Nephron (organoid): ENCODE measurements around the gene ADSL.

Source experiments
- H3K27ac Mint-ChIP-seq, 3 experiments: 2 replicates each; pipeline ENCODE4 v1.8.0; 2020; ENCODE audit warnings: mixed read lengths in 3 of 3, mild to moderate bottlenecking in 2 of 3, moderate library complexity in 1 of 3
- H3K27me3 Mint-ChIP-seq: 2 replicates; pipeline ENCODE4 v1.8.0; 2021; ENCODE audit warnings: low read depth, mild to moderate bottlenecking, moderate library complexity, mixed read lengths
- H3K36me3 Mint-ChIP-seq: 2 replicates; pipeline ENCODE4 v1.8.0; 2020; ENCODE audit warnings: low read depth, mixed read lengths
- H3K4me1 Mint-ChIP-seq: 2 replicates; pipeline ENCODE4 v1.8.0; 2020; ENCODE audit warnings: mixed read lengths
- H3K4me3 Mint-ChIP-seq, 3 experiments: 2 replicates each; pipeline ENCODE4 v1.8.0; 2020; ENCODE audit warnings: mild to moderate bottlenecking in 3 of 3, mixed read lengths in 3 of 3, moderate library complexity in 2 of 3
- H3K9me3 Mint-ChIP-seq: 2 replicates; pipeline ENCODE4 v1.8.0; 2020; ENCODE audit warnings: mixed read lengths
- TF ChIP-seq, protein P1 (sequence below), 3 experiments: fragments of 200-600 bp; sonication (generic); IDR thresholded peaks; one replicate each; pipeline ENCODE4 v1.5.0; 2021; ENCODE audit warnings: antibody characterized with exemption in 3 of 3; ENCODE audit not compliant: unreplicated experiment in 3 of 3

Gene ADSL

DNA sequence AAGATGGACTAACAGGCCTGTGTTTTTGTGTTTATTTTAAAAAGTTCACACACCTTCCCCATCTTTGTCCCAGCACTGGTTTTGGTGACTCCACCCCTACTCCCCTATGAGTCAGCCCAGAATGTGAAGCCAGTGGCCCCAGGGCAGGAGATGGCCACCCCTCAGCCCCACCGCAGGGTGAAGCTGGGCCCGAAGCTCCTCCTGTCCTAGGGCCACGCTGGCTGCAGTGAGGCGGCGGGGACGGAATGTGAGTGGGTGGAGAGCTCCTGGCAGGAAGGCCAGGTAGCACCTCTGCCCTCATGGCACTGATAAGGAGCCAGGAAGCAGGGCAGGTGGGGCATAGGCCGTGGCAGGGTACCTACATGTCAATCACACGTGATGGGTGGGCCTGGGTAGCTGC, 64.0 kb downstream of the ADSL start:
- H3K4me3 Mint-ChIP-seq: no peak overlapping the region
- TF ChIP-seq, protein P1, sequence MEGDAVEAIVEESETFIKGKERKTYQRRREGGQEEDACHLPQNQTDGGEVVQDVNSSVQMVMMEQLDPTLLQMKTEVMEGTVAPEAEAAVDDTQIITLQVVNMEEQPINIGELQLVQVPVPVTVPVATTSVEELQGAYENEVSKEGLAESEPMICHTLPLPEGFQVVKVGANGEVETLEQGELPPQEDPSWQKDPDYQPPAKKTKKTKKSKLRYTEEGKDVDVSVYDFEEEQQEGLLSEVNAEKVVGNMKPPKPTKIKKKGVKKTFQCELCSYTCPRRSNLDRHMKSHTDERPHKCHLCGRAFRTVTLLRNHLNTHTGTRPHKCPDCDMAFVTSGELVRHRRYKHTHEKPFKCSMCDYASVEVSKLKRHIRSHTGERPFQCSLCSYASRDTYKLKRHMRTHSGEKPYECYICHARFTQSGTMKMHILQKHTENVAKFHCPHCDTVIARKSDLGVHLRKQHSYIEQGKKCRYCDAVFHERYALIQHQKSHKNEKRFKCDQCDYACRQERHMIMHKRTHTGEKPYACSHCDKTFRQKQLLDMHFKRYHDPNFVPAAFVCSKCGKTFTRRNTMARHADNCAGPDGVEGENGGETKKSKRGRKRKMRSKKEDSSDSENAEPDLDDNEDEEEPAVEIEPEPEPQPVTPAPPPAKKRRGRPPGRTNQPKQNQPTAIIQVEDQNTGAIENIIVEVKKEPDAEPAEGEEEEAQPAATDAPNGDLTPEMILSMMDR (IDR thresholded peaks at IDR 0.05; ENCODE audit: unreplicated experiment in 3 of 3): no peak
- no peaks in the 10 kb centered on the region for H3K9me3 Mint-ChIP-seq
- H3K27ac Mint-ChIP-seq: no peak overlapping the region
- H3K4me1 Mint-ChIP-seq: peaks cover 20% of the 10 kb centered on the region
- H3K27me3 Mint-ChIP-seq: no peaks in the 10 kb centered on the region
- H3K36me3 Mint-ChIP-seq: peaks cover 32% of the 10 kb centered on the region

DNA sequence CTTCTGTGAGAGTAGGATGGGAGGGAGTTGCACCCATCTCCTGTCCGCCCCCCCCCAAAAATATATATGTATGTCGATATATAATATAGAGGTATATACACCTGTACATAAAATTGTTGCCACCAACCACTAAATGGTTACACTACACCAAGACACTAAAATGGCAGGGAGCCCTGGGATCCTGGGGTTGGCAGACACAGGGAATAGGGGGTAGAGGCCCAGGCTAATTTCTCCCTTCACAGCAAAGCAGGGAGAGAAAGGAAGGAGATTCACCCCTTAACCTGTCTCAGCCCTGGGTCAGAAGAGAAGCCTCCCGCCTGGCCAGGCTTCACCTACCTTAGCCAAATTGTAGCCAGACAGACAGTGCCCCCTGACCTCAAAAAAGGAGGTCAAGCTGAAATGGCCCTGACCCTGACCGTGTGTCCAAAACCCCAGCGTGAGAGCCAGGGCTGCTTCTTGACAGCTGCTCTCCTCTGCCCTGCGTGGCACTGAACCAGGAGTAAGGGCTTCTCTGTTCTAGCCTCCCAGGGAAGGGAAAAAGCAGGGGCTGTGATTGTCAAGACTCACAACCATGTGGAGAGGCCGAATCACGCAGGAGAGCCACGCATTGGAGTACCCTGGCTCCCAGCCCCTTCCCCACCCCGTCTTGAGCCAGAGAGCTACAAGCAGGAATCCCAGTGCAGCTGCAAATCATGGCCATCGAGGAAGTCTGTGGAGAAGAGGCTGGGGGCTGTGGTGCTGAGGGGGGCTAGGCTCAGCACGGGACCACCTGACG, 64.6 kb downstream of the ADSL start:
- Mint-ChIP-seq H3K4me3 (no peak overlapping the region), H3K27ac (no peak overlapping the region), H3K27me3 (no peaks in the 10 kb centered on the region), H3K36me3 (peaks cover 39% of the 10 kb centered on the region), H3K4me1 (peaks cover 27% of the 10 kb centered on the region), H3K9me3 (no peaks in the 10 kb centered on the region)
- TF ChIP-seq, protein P1 (IDR thresholded peaks at IDR 0.05; ENCODE audit: unreplicated experiment in 3 of 3): no peak

DNA sequence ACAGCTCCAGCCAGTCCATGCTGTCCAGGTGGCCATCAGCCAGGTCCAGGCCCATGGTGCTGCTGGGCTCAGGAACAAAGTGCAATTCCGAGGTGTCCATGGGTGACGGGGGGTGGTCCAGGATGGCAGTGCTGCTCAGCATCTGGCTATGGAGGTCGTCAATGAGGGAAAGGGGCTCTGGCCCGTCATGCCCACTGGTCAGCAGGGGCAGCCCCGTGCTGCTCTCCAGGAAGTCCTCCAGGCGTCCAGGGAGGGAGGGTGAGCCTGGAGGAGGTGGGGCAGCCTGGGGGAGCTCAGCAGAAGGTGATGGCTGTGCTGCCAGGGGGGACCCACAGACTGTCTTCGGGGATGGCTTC, 65.2 kb downstream of the ADSL start:
- Mint-ChIP-seq H3K9me3 (no peaks in the 10 kb centered on the region), H3K27me3 (no peaks in the 10 kb centered on the region), H3K36me3 (peaks cover 44% of the 10 kb centered on the region), H3K27ac (no peak overlapping the region), H3K4me3 (no peak overlapping the region), H3K4me1 (peaks cover 32% of the 10 kb centered on the region)
- TF ChIP-seq, protein P1 (IDR thresholded peaks at IDR 0.05; ENCODE audit: unreplicated experiment in 3 of 3): no peak

DNA sequence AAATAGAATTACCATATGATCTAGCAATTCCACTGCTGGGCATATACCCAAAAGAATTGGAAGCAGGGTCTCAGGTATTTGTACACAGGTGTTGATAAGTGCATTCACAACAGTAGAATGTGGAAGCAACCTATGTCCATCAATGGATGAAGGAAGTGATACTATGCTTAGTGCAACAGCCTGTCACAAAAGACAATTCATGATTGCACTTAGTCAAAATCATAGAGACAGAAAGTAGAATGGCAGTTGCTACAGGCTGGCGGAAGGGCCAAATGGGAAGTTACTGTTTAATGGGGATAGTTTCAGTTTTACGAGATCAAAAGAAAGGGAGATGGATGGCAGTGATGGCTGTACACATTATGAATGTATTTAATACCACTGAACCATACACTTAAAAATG, 66.1 kb downstream of the ADSL start:
- Mint-ChIP-seq H3K27me3 (no peaks in the 10 kb centered on the region), H3K4me3 (no peak overlapping the region), H3K9me3 (no peaks in the 10 kb centered on the region), H3K27ac (no peak overlapping the region), H3K36me3 (peaks cover 44% of the 10 kb centered on the region), H3K4me1 (peaks cover 37% of the 10 kb centered on the region)
- TF ChIP-seq, protein P1 (IDR thresholded peaks at IDR 0.05; ENCODE audit: unreplicated experiment in 3 of 3): no peak

DNA sequence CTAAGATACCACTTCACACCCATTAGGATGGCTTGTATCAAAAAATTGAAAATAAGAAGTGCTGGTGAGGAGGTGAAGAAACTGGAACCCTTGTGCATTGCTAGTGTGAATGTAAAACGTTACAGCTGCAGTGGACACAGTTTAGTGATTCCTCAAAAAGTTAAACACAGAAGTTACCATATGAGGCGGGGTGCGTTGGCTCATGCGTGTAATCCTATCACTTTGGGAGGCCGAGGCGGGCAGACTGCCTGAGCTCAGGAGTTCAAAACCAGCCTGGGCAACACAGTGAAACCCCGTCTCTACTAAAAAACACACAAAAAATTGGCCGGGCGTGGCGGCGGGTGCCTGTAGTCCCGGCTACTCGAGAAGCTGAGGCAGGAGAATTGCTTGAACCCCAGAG, 67.6 kb downstream of the ADSL start:
- H3K27ac Mint-ChIP-seq: peak overlapping the region; percentile 64 to 92 (median 67)
- H3K4me3 Mint-ChIP-seq: no peak overlapping the region
- TF ChIP-seq, protein P1 (IDR thresholded peaks at IDR 0.05; ENCODE audit: unreplicated experiment in 3 of 3): no peak
- H3K4me1 Mint-ChIP-seq: peaks cover 37% of the 10 kb centered on the region
- H3K27me3 Mint-ChIP-seq: no peaks in the 10 kb centered on the region
- H3K36me3 Mint-ChIP-seq: peaks cover 42% of the 10 kb centered on the region
- no peaks in the 10 kb centered on the region for H3K9me3 Mint-ChIP-seq

DNA sequence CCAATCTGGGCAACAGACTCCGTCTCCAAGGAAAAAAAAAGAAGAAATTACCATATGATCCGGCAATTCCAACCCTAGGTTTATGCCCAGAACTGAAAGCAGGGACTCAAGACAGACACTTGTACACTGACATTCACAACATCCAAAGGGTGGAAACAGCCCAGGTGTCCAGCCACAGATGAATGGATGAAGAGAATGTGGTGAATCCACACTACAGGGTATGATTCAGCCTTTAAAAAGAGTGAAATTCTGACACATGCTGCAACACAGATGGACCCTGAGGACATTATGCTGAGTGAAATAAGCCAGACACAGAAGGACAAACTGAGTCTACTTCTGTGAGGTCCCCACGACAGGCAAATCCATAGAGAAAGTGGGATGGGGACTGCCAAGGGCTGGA, 68.0 kb downstream of the ADSL start:
- TF ChIP-seq, protein P1 (IDR thresholded peaks at IDR 0.05; ENCODE audit: unreplicated experiment in 3 of 3): no peak
- Mint-ChIP-seq H3K4me1 (peaks cover 37% of the 10 kb centered on the region), H3K36me3 (peaks cover 42% of the 10 kb centered on the region), H3K9me3 (no peaks in the 10 kb centered on the region), H3K27me3 (no peaks in the 10 kb centered on the region), H3K27ac (peak overlapping the region in 2 of 3 experiments; percentile 67 to 92), H3K4me3 (no peak overlapping the region)
